GM23338 (cell line): ENCODE measurements around the gene FOXJ3. TPM values are rescaled to one million over a fixed set of nuclear protein-coding genes. Genes with fewer than 3 reads are reported as not detected.
A peak's percentile ranks its signal among the peaks of the same experiment; 100 is the strongest.

Experiments
- ATAC-seq: fragments of 200-7000 bp; cut with Tn5 transposase; 3 replicates; pipeline ENCODE4 v1.9.1; 2020
- DNase-seq: peaks from one replicate; pipeline ENCODE4 v3.0.0-alpha.2; 2015; ENCODE audit warnings: low spot score
- H2AFZ ChIP-seq: fragments of 200-600 bp; sonication (generic); 2 replicates; pipeline ENCODE4 v1.8.0; 2016; ENCODE audit warnings: antibody characterized with exemption, mild to moderate bottlenecking, moderate library complexity
- H3F3A ChIP-seq: fragments of 200-600 bp; sonication (generic); replicated peaks from 2 replicates; pipeline ENCODE4 v1.8.0; 2017; ENCODE audit warnings: antibody characterized with exemption, mixed run types, low read depth
- H3K27ac ChIP-seq: fragments of 200-600 bp; sonication (generic); 2 replicates; pipeline ENCODE4 v1.6.1; 2016; ENCODE audit warnings: low read depth
- H3K27me3 ChIP-seq: fragments of 200-600 bp; sonication (generic); 2 replicates; pipeline ENCODE4 v1.8.0; 2016; ENCODE audit warnings: mild to moderate bottlenecking, mixed run types, moderate library complexity; ENCODE audit not compliant: insufficient read depth
- H3K36me3 ChIP-seq: fragments of 200-600 bp; sonication (generic); 2 replicates; pipeline ENCODE4 v1.8.0; 2016; ENCODE audit warnings: mild to moderate bottlenecking; ENCODE audit not compliant: insufficient read depth
- H3K4me1 ChIP-seq: fragments of 200-600 bp; sonication (generic); 2 replicates; pipeline ENCODE4 v1.8.0; 2016; ENCODE audit warnings: mild to moderate bottlenecking, moderate library complexity; ENCODE audit not compliant: insufficient read depth
- H3K4me2 ChIP-seq: fragments of 200-600 bp; sonication (generic); 2 replicates; pipeline ENCODE4 v1.7.1; 2017; ENCODE audit warnings: mixed run types
- H3K4me3 ChIP-seq: fragments of 200-600 bp; sonication (generic); 2 replicates; pipeline ENCODE4 v1.6.1; 2016; ENCODE audit warnings: mixed run types
- H3K79me2 ChIP-seq: fragments of 200-600 bp; sonication (generic); replicated peaks from 2 replicates; pipeline ENCODE4 v1.8.0; 2017; ENCODE audit warnings: mild to moderate bottlenecking; ENCODE audit not compliant: insufficient read depth
- H3K9me2 ChIP-seq: fragments of 200-600 bp; sonication (generic); 2 replicates; pipeline ENCODE4 v1.8.0; 2017; ENCODE audit not compliant: insufficient read depth
- H4K20me1 ChIP-seq: fragments of 200-600 bp; sonication (generic); replicated peaks from 2 replicates; pipeline ENCODE4 v1.8.0; 2017; ENCODE audit warnings: mild to moderate bottlenecking; ENCODE audit not compliant: insufficient read depth
- H3K27ac Mint-ChIP-seq: 2 replicates; pipeline ENCODE4 v1.8.0; 2020; ENCODE audit warnings: inconsistent platforms, mild to moderate bottlenecking, moderate library complexity, mixed read lengths
- H3K27me3 Mint-ChIP-seq: 3 replicates; pipeline ENCODE4 v1.8.0; 2022; ENCODE audit warnings: low read depth, mild to moderate bottlenecking, moderate library complexity, mixed read lengths, inconsistent platforms; ENCODE audit not compliant: insufficient read depth, poor library complexity
- H3K36me3 Mint-ChIP-seq: 3 replicates; pipeline ENCODE4 v1.8.0; 2021; ENCODE audit warnings: low read depth, mild to moderate bottlenecking, inconsistent platforms, moderate library complexity, mixed read lengths
- H3K4me1 Mint-ChIP-seq: 3 replicates; pipeline ENCODE4 v1.8.0; 2020; ENCODE audit warnings: mild to moderate bottlenecking, inconsistent platforms, mixed read lengths
- H3K4me3 Mint-ChIP-seq: 3 replicates; pipeline ENCODE4 v1.8.0; 2021; ENCODE audit warnings: moderate library complexity, mild to moderate bottlenecking, inconsistent platforms, mixed read lengths
- H3K9me3 Mint-ChIP-seq: 3 replicates; pipeline ENCODE4 v1.8.0; 2020; ENCODE audit warnings: moderate library complexity, mild to moderate bottlenecking, inconsistent platforms, mixed read lengths
- CREB1 ChIP-seq: fragments of 250-450 bp; sonication (Bioruptor Pico); IDR thresholded peaks from 2 replicates; pipeline ENCODE4 v1.5.0; 2020; ENCODE audit warnings: low read depth, mild to moderate bottlenecking, moderate library complexity
- EZH2 ChIP-seq: fragments of 200-600 bp; sonication (generic); IDR thresholded peaks from one replicate; pipeline ENCODE4 v1.8.0; 2017; ENCODE audit warnings: antibody characterized with exemption, mild to moderate bottlenecking, low read depth; ENCODE audit not compliant: unreplicated experiment
- EZH2phosphoT487 ChIP-seq: fragments of 200-600 bp; sonication (generic); IDR thresholded peaks from one replicate; pipeline ENCODE4 v1.8.1; 2018; ENCODE audit warnings: antibody characterized with exemption; ENCODE audit not compliant: unreplicated experiment
- JUNB ChIP-seq: IDR thresholded peaks from one replicate; pipeline ENCODE4 v1.6.1; 2016; ENCODE audit warnings: antibody characterized with exemption; ENCODE audit not compliant: unreplicated experiment
- NANOG ChIP-seq: IDR thresholded peaks from 2 replicates; pipeline ENCODE4 v1.6.1; 2016; ENCODE audit warnings: antibody characterized with exemption, borderline replicate concordance
- STAT1 ChIP-seq: IDR thresholded peaks from one replicate; pipeline ENCODE4 v1.6.1; 2016; ENCODE audit warnings: antibody characterized with exemption; ENCODE audit not compliant: unreplicated experiment
- ZNF114 ChIP-seq: fragments of 250-450 bp; sonication (Bioruptor Pico); IDR thresholded peaks from 2 replicates; pipeline ENCODE4 v1.5.0; 2020; ENCODE audit warnings: mild to moderate bottlenecking, moderate library complexity
- polyA plus RNA-seq: library from polyadenylated mRNA; unstranded; fragments of >200 nt; fragmentation: Nextera tagmentation; extraction: Ambion mirVana; gene quantifications from 2 replicates; pipeline ENCODE4 v1.2.1, GENCODE V29; 2016
- total RNA-seq: library from RNA; depleted of rRNA; stranded (reverse); fragments of >200 nt; shearing (Covaris generic); gene quantifications from 2 replicates; pipeline ENCODE4 v1.2.3, GENCODE V29; 2014
- TF ChIP-seq, protein P1 (sequence below): IDR thresholded peaks from one replicate; pipeline ENCODE4 v1.6.1; 2018; ENCODE audit warnings: antibody characterized with exemption; ENCODE audit not compliant: unreplicated experiment
- TF ChIP-seq, protein P2 (sequence below), 2 experiments: fragments of 200-600 bp in 1 of 2; sonication (generic) in 1 of 2; conservative IDR thresholded peaks; 2 replicates each; pipeline versions ENCODE4 v1.5.1 to v1.6.1; 2016 to 2017; ENCODE audit warnings: antibody characterized with exemption in 2 of 2, low read depth in 2 of 2, mild to moderate bottlenecking in 2 of 2, moderate library complexity in 1 of 2

The FOXJ3 gene
- total and polyA plus RNA-seq, 2 experiments from 2014 or later: 36.6 to 53.3 TPM

DNA sequence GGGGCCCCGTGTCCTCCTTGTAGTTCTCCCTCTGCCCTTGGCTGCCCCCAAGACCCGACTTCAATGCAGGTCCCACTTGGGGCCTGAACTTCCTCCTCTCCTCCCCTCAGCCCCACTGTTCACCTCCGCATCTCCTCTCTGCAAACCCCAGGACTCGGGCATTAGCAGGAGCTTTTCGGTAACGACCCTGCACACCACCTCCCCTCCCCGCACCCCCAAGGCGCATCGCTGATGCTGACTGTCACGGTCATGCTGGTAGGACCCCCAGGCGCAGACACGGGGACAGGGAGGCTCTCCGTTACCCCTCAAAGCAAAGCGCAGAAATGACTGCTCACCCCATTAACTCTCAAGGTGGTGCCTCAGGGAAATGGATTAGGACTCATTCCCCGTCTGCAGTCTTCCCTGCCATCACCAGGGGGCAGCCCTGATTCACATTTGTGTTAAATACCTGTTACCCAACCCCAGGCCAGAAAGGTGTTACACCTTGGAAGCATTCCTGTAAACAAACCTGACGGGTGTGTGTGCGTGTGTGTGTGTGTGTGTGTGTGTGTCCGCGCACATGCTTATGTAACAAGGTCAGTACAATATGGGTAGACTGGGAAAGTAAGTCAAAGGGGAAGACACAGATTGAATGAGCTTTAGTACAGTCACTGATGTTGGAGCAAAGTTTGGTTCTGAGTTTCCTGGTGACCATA is 188.3 kb downstream of the FOXJ3 start:
- H3K4me1 ChIP-seq: no peaks in the 10 kb centered on the region; the same call in 1 of the 2 replicates
- H3K36me3 ChIP-seq: no peaks in the 10 kb centered on the region
- no peaks in the 10 kb centered on the region for H3K9me3 Mint-ChIP-seq
- H3K79me2 ChIP-seq: no peaks in the 10 kb centered on the region
- TF ChIP-seq CREB1 (CRISPR knock-in tag): peak; percentile 61
- TF ChIP-seq JUNB: no peak
- no peak for TF ChIP-seq NANOG
- TF ChIP-seq, protein P1, sequence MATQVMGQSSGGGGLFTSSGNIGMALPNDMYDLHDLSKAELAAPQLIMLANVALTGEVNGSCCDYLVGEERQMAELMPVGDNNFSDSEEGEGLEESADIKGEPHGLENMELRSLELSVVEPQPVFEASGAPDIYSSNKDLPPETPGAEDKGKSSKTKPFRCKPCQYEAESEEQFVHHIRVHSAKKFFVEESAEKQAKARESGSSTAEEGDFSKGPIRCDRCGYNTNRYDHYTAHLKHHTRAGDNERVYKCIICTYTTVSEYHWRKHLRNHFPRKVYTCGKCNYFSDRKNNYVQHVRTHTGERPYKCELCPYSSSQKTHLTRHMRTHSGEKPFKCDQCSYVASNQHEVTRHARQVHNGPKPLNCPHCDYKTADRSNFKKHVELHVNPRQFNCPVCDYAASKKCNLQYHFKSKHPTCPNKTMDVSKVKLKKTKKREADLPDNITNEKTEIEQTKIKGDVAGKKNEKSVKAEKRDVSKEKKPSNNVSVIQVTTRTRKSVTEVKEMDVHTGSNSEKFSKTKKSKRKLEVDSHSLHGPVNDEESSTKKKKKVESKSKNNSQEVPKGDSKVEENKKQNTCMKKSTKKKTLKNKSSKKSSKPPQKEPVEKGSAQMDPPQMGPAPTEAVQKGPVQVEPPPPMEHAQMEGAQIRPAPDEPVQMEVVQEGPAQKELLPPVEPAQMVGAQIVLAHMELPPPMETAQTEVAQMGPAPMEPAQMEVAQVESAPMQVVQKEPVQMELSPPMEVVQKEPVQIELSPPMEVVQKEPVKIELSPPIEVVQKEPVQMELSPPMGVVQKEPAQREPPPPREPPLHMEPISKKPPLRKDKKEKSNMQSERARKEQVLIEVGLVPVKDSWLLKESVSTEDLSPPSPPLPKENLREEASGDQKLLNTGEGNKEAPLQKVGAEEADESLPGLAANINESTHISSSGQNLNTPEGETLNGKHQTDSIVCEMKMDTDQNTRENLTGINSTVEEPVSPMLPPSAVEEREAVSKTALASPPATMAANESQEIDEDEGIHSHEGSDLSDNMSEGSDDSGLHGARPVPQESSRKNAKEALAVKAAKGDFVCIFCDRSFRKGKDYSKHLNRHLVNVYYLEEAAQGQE: no peak
- no peak for TF ChIP-seq EZH2phosphoT487
- TF ChIP-seq ZNF114 (CRISPR knock-in tag): no peak
- TF ChIP-seq EZH2: no peak
- TF ChIP-seq STAT1: no peak
- TF ChIP-seq, protein P2, sequence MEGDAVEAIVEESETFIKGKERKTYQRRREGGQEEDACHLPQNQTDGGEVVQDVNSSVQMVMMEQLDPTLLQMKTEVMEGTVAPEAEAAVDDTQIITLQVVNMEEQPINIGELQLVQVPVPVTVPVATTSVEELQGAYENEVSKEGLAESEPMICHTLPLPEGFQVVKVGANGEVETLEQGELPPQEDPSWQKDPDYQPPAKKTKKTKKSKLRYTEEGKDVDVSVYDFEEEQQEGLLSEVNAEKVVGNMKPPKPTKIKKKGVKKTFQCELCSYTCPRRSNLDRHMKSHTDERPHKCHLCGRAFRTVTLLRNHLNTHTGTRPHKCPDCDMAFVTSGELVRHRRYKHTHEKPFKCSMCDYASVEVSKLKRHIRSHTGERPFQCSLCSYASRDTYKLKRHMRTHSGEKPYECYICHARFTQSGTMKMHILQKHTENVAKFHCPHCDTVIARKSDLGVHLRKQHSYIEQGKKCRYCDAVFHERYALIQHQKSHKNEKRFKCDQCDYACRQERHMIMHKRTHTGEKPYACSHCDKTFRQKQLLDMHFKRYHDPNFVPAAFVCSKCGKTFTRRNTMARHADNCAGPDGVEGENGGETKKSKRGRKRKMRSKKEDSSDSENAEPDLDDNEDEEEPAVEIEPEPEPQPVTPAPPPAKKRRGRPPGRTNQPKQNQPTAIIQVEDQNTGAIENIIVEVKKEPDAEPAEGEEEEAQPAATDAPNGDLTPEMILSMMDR (conservative IDR thresholded peaks at IDR 0.05; ENCODE audit: low read depth in 2 of 2): peak; percentile 86 to 91
- H3K27me3 ChIP-seq: no peaks in the 10 kb centered on the region
- H3K27me3 Mint-ChIP-seq: peaks cover 1% of the 10 kb centered on the region
- ATAC-seq: peak; percentile 93
- no peaks in the 10 kb centered on the region for H3K4me1 Mint-ChIP-seq
- H3K4me3 ChIP-seq: peak overlapping the region; percentile 44; the same call in 1 of the 2 replicates
- H3K27ac ChIP-seq: no peak overlapping the region
- no peaks in the 10 kb centered on the region for H3K9me2 ChIP-seq
- H3K27ac Mint-ChIP-seq: no peak overlapping the region
- H2AFZ ChIP-seq: peak overlapping the region; percentile 82
- no peak overlapping the region for H3K4me3 Mint-ChIP-seq
- DNase-seq: peak; percentile 96
- H4K20me1 ChIP-seq: no peaks in the 10 kb centered on the region
- H3F3A ChIP-seq: no peaks in the 10 kb centered on the region
- peak overlapping the region; percentile 75 for H3K4me2 ChIP-seq
- no peaks in the 10 kb centered on the region for H3K36me3 Mint-ChIP-seq
